H7 (cell line): ENCODE results near the gene NOTCH1. TPM values are rescaled to one million over a fixed set of nuclear protein-coding genes. Genes with fewer than 3 reads are reported as not detected.

Source experiments
- DNase-seq: peaks from one replicate; pipeline ENCODE4 v3.0.0; 2012
- H3K27me3 ChIP-seq: 2 replicates; pipeline ENCODE4 v1.6.0; 2011; ENCODE audit warnings: mild to moderate bottlenecking, low read length; ENCODE audit not compliant: control insufficient read depth, insufficient read depth
- H3K36me3 ChIP-seq: replicated peaks from 2 replicates; pipeline ENCODE4 v1.5.1; 2011; ENCODE audit warnings: low read length; ENCODE audit not compliant: control insufficient read depth, insufficient read depth
- H3K4me3 ChIP-seq: 2 replicates; pipeline ENCODE4 v1.5.1; 2011; ENCODE audit warnings: low read depth, mild to moderate bottlenecking, control low read depth, low read length, moderate library complexity; ENCODE audit not compliant: insufficient read depth
- total RNA-seq: library from RNA; depleted of rRNA; stranded (reverse); fragments of >200 nt; shearing (Covaris generic); gene quantifications from 2 replicates; pipeline ENCODE4 v1.2.3, GENCODE V29; 2014

Gene NOTCH1
- total RNA-seq, 1 experiment from 2014 or later, result 33.3 TPM

DNA sequence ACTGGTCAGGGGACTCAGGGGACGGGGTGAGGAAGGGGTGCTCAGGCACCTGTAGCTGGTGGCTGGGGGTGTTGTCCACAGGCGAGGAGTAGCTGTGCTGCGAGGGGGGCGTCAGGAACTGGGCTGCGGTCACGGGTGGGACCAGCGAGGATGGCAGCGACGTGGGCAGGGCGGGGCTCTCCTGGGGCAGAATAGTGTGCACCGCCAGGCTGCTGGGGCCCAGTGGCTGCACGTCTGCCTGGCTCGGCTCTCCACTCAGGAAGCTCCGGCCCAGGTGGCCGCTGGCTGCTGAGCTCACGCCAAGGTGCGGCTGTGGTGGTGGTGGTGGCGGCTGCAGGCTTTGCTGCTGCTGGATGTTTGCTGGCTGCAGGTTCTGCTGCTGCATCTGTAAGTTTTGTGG, 49.7 kb downstream of the NOTCH1 start:
- Histone ChIP-seq H3K27me3 (no peaks in the 10 kb centered on the region), H3K36me3 (peaks cover 17% of the 10 kb centered on the region), H3K4me3 (no peak overlapping the region)
- no peak for DNase-seq

DNA sequence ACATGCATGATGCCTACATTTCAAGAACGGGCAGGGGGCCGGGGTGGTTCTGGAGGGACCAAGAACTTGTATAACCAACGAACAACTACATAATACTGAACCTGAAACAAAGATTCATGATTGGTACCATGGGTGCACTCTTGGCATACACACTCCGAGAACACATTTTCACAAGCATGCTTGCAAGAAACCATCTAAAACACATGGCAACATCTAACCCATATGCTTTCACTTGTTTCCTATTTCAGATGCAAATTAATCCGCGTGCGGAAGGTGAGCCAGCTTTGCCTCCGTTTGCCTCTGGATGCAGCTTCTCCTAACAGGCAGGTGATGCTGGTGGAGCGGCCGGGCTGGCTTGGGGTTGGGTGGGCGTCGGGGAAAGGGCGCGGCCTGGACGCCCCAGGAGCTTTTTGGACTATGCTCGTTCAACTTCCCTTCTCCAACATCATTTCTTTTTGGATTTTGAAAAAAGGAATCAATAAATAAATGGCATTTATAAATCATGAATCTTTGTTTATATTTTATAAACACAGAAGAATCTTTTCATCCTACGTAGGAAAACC, 50.5 kb downstream of the NOTCH1 start:
- no peaks in the 10 kb centered on the region for H3K27me3 ChIP-seq
- DNase-seq, result no peak
- peaks cover 16% of the 10 kb centered on the region for H3K36me3 ChIP-seq
- H3K4me3 ChIP-seq, result no peak overlapping the region

DNA sequence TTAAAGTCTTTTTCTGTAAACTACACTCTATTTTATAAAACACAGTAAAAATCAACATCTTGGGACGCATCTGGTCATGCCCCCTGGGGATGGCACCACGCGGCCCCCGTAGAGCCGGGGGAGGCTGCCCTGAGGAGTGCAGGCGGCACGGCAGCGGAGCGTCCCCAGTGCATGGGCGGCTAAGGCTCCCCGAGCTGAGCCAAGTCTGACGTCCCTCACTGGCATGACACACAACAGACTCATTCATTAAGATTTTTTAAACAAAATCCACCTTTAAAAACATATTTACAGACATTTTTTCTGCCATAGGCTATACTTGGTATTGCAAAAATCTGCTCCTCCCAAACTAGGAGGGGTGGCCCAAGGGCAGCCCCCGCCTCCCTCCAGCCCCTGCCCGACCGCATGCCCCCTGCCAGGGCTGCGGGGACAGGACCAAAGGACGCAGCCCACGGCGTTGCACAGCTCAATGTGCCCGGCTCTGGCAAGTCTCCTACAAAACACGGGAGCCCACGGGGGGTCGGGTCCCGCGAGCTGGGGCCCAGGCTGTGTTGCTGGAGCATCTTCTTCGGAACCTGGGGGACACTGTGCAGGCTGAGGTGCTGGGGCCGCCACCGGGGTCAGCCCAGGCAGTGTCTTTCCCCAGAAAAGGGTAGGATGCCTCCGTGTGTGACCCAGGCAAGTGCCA, 51.2 kb downstream of the NOTCH1 start:
- peaks cover 14% of the 10 kb centered on the region for H3K36me3 ChIP-seq
- no peak for DNase-seq
- H3K4me3 ChIP-seq, result no peak overlapping the region
- H3K27me3 ChIP-seq, result no peaks in the 10 kb centered on the region

DNA sequence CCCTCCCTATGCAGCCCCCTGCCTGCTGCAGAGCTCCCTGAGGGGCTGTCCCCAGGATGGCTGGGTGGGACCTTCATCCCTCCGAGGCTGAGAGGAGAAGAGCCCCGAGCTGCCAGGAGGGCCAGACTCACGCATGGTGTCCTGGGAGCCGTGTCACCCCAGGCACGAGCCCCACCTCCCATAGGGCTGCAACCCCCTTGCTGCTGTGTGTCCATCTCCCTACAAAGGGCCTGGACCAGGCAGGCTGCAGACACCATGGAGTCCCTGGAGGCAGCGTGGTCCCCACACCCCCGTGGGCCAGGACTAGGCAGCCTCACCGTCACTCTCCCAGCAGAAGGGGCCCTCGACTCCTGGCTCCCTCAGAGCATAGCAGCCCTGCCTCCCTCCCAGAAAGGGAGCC, 51.8 kb downstream of the NOTCH1 start:
- H3K27me3 ChIP-seq, result no peaks in the 10 kb centered on the region
- no peak overlapping the region for H3K4me3 ChIP-seq
- peaks cover 8% of the 10 kb centered on the region for H3K36me3 ChIP-seq
- DNase-seq, result no peak

DNA sequence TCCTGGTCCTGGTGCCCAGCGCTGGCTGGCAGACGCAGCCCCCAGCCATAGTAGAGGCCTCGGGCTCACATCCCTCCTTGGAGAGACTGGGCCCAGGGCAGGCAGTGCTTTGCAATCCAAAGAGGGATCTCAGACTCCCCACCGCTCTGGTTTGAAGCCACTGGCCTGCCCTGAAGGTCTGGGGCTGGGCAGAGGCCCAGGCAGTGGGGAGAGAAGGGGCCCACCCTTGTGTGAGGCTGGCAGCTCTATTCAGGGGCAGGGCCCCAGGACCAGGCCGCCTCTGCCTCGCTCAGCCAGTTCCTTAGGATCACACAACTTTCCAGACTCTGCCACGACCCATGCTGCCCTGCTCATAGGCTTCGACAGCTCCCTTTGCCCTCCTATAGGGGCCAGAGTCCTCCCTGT, 52.3 kb downstream of the NOTCH1 start:
- Histone ChIP-seq H3K4me3 (no peak overlapping the region), H3K36me3 (peaks cover 7% of the 10 kb centered on the region), H3K27me3 (no peaks in the 10 kb centered on the region)
- no peak for DNase-seq

DNA sequence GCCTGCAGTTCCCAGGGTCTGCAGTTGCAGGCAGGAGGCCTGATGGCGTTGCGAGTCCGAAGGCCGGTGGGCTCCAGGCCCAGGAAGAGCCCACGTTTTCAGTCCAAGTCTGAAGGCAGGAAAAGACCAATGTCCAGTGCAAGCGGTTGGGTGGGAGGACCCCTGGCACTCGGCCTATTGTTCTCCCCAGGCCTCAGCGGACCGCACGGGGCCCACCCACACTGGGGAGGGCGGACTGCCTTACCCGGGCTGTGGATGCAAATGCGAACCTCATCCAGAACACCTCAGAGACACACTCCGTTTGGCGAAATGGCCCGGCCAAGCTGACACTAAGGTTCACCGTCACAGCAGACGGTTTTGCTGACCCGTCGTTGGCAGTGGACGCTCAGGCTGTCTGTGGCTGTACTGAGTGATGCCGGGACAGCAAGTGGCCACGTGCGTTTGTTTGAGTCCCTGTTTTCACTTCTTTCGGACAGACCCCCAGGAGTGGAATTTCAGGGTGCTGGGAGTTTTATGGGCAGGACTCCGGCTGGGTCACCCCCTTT, 52.8 kb downstream of the NOTCH1 start:
- DNase-seq, result no peak
- H3K27me3 ChIP-seq, result no peaks in the 10 kb centered on the region
- H3K4me3 ChIP-seq, result no peak overlapping the region
- H3K36me3 ChIP-seq, result peaks cover 5% of the 10 kb centered on the region

DNA sequence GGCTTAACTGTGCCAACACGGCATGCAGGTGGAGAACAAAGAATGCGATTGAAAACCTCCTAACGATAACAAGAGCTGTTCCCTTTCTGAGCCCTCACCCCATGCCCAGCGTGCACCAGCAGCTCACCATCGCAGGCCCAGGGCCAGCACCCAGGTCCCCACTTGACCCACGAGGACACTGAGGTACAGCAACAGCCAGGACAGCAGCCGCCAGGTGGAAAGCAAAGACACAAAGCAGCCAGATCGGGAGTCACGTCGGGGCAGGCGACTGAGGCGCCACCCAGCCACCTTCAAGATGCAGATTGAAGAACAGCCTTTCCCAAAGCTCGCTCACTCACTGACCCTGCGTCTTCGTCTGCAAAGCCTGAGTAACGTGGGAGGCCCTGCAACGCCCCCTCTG, 56.1 kb downstream of the NOTCH1 start:
- Histone ChIP-seq H3K36me3 (no peaks in the 10 kb centered on the region), H3K27me3 (no peaks in the 10 kb centered on the region), H3K4me3 (no peak overlapping the region)
- no peak for DNase-seq

DNA sequence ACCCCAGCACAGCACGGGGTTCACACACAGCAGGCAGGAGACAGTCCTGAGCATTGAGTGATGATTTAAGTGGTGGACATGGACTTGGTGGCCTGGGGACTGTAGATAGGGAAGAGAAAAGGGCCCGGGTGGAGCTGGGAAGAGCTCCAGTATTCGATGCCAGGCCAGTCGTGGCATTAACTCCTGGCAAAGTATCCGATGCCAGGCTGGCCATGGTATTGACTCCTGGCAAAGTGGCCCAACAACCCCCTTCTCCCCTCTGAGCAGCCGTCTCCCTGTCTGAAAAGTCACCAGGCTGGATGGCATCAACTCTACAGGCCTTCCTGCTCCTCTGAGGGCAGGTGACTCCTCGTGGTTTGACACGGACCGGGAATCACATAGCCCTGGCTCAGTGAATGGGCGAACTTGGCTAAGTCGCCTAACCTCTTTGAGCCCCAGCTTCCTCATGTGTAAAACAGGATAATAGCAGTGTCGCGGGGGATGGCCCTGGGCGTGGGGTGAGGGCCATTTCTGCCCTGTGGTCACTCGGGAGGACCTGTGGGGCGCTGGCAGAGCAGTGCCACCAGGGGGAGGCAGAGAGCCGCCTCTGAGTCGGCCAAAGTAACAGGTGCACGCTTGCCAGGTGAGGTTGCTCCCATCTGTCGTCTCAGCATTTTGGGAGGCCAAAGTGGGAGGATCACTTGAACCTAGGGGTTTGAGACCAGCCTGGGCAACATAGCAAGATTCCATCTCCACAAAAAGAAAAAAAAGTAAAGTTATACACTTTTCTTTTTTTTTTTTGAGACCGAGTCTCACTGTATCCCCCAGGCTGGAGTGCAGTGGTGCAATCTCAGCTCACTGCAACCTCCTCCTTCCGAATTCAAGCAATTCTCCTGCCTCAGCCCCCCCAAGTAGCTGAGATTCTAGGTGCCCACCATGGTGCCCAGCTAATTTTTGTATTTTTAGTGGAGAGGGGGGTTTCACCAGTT, 57.3 kb downstream of the NOTCH1 start:
- no peak overlapping the region for H3K4me3 ChIP-seq
- no peaks in the 10 kb centered on the region for H3K36me3 ChIP-seq
- H3K27me3 ChIP-seq, result no peaks in the 10 kb centered on the region
- peak; percentile 91 for DNase-seq

DNA sequence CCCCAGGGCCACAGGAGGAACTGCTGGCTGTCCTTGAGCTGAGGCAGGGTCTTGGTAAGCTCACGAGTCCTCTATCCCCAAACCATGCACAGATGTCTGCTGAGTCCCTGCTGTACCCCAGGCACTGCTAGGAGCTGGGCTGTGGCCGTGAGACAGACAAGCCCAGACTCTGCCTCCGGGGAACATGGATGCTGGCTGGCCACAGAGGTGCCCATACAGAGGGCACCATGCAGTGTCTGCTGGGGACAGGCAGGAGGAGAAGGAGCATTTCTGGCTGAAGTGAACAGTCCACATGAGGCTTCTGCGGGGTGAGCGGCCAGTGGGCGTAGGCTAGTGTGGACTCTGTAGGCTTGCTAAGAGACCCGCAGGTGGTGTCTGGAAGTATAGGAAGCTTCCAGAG, 58.2 kb downstream of the NOTCH1 start:
- H3K36me3 ChIP-seq, result no peaks in the 10 kb centered on the region
- H3K27me3 ChIP-seq, result no peaks in the 10 kb centered on the region
- DNase-seq, result no peak
- no peak overlapping the region for H3K4me3 ChIP-seq

DNA sequence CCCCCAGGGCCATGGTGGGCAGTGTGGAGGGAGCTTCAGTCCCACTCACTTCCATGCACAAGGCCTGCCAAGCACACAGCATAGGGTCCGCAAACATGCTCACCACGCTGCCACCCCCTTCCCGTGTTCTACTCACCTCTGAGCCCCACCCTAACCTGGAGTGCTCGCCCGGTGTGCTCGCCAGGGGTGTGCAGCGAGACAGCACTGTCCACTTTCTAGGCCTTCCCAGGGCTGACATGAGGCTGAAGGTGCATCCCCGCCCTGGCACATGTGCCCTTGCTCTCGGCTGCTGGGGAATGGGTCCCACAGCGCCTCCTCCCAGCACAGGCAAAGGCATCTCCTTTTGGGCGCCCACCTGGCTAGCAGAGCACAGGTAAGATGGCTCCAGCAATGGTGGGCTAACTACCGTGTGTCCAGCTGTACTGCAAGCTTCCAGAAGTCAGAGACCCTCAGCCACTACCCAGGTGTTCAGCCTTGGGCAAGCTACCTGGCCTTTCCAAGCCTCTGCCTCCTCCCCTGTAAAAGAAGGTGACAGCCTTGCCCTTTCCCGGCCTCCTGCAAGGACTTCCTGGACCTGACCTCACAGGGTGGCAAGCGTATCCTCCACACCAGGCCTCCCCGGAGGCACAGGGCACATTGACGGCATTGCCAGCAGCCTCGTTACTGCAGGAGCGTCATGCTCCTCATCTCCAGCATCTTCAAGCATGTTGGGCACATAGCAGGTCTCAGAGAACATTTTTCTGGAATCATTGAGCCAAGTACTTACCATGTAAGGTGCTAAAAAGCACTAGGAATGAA, 58.8 kb downstream of the NOTCH1 start:
- H3K27me3 ChIP-seq, result no peaks in the 10 kb centered on the region
- no peaks in the 10 kb centered on the region for H3K36me3 ChIP-seq
- no peak for DNase-seq
- no peak overlapping the region for H3K4me3 ChIP-seq

DNA sequence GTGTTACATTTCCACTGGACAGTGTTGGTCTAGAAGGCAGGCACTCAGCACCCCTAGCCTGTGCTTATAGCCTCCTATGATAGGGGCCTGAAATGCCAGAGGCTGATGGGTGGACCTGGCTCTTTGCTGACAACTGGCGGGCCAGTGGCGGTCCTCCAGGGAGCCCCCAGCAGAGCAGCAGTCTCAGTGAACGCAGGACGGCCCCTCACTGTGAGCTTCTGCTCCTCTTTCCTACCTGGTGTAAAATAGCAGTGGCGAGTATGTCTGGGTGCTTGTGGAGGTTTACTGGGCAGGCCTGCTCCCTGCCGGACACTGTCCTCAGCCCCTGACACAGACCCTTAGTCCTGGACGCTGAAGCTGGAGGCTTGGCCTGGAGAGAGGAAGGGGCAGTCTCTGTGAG, 59.7 kb downstream of the NOTCH1 start:
- no peak for DNase-seq
- Histone ChIP-seq H3K27me3 (no peaks in the 10 kb centered on the region), H3K36me3 (no peaks in the 10 kb centered on the region), H3K4me3 (no peak overlapping the region)

DNA sequence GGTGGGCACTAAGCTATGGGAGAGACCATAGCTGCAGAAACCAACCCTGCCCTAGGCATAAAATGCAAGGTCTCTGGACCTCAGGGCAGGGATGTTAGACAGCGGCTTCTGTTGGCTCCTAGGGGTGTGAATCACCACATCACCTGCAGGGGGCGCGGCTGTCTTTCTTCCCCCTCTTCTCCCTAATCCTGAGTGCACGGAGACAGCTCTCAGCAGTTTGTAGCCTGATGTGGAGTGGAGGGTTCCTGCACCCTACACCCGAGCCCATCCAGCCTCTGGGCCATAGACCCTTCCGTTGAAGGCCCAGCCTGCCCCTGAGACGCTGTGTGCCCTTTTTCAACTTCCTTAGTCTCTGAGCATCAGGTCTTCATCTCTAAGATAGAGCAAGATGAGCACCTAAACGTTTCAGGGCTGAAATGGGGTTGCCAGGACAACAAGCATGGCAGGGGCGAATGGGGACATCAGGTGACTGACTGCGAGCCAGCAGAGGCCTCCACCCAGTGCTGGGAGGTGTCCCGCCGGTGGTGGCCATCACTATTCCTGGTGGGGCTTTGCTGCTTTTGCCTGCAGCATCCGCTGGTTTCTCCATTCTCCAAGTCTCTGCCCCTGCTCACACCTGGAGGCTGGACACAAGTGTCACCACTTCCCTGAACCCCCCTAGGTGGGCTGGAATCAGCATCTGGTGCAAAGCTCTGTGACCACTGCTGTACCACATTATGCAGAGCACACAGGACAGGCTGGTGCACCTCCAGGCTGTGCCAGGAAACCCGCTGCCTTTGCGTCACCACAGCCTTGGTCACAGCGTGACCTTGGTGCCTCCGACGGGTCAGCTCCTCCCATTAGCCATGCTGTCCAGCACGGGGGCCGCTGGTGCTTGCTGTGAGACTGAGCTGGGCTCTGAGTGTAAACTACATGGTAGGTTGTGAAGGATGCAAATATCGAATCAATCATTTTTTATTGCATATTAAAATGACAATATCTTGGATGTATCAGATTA, 60.5 kb downstream of the NOTCH1 start:
- no peaks in the 10 kb centered on the region for H3K36me3 ChIP-seq
- H3K27me3 ChIP-seq, result no peaks in the 10 kb centered on the region
- peak; percentile 93 for DNase-seq
- no peak overlapping the region for H3K4me3 ChIP-seq
